Measurements from ENCODE around the gene UBTF. TPM values are rescaled to one million over a fixed set of nuclear protein-coding genes. Genes with fewer than 3 reads are reported as not detected.
"Not testable (repeated sequence)": the region's sequence is repeated elsewhere in the genome, so short reads cannot be mapped to it uniquely, and the experiment has no call there.

The UBTF gene
- total RNA-seq, 1 experiment from 2014 or later = 64.2 TPM

GRCh38 chr17:44253006-44253405 lies 33.5 kb upstream of the UBTF start:
- Histone ChIP-seq H3K27me3 (peaks cover 18% of the 10 kb centered on the region), H3K9me3 (no peaks in the 10 kb centered on the region), H3K4me3 (no peak overlapping the region), H3K36me3 (no peaks in the 10 kb centered on the region)
- no peak for DNase-seq

GRCh38 chr17:44251062-44251461 lies 31.6 kb upstream of the UBTF start:
- Histone ChIP-seq H3K9me3 (no peaks in the 10 kb centered on the region), H3K27me3 (peaks cover 18% of the 10 kb centered on the region), H3K36me3 (no peaks in the 10 kb centered on the region), H3K4me3 (no peak overlapping the region)
- DNase-seq = no peak

GRCh38 chr17:44249501-44250246 lies 30.2 kb upstream of the UBTF start:
- H3K27me3 ChIP-seq = peaks cover 6% of the 10 kb centered on the region
- no peaks in the 10 kb centered on the region for H3K36me3 ChIP-seq
- no peak for DNase-seq
- no peak overlapping the region for H3K4me3 ChIP-seq
- H3K9me3 ChIP-seq = no peaks in the 10 kb centered on the region

GRCh38 chr17:44247876-44248736 lies 28.6 kb upstream of the UBTF start:
- no peak for DNase-seq

GRCh38 chr17:44247440-44247841 lies 28.0 kb upstream of the UBTF start:
- Histone ChIP-seq H3K4me3 (no peak overlapping the region), H3K27me3 (no peaks in the 10 kb centered on the region), H3K9me3 (no peaks in the 10 kb centered on the region), H3K36me3 (no peaks in the 10 kb centered on the region)
- DNase-seq = no peak

More at GRCh38 chr17:44247876-44248736, 28.6 kb upstream of the UBTF start:
- no peaks in the 10 kb centered on the region for H3K9me3 ChIP-seq
- H3K27me3 ChIP-seq = no peaks in the 10 kb centered on the region
- H3K4me3 ChIP-seq = no peak overlapping the region
- H3K36me3 ChIP-seq = no peaks in the 10 kb centered on the region

GRCh38 chr17:44241106-44241624 lies 21.7 kb upstream of the UBTF start:
- H3K4me3 ChIP-seq = no peak overlapping the region
- no peak for DNase-seq
- H3K27me3 ChIP-seq = no peaks in the 10 kb centered on the region
- no peaks in the 10 kb centered on the region for H3K36me3 ChIP-seq
- H3K9me3 ChIP-seq = no peaks in the 10 kb centered on the region

GRCh38 chr17:44237886-44238285 lies 18.4 kb upstream of the UBTF start:
- not testable (repeated sequence) for H3K36me3 ChIP-seq, H3K9me3 ChIP-seq, H3K4me3 ChIP-seq, DNase-seq, H3K27me3 ChIP-seq

GRCh38 chr17:44236444-44236991 lies 17.0 kb upstream of the UBTF start:
- Histone ChIP-seq H3K4me3 (no peak overlapping the region), H3K27me3 (no peaks in the 10 kb centered on the region), H3K36me3 (no peaks in the 10 kb centered on the region), H3K9me3 (no peaks in the 10 kb centered on the region)
- DNase-seq = no peak

- Histone ChIP-seq H3K4me3 (no peak overlapping the region), H3K36me3 (no peaks in the 10 kb centered on the region), H3K9me3 (no peaks in the 10 kb centered on the region), H3K27me3 (no peaks in the 10 kb centered on the region)
- DNase-seq = peak; percentile 81
These were observed 16.1 kb upstream of the UBTF start for GRCh38 chr17:44235583-44235936.

GRCh38 chr17:44233582-44233981 lies 14.1 kb upstream of the UBTF start:
- Histone ChIP-seq H3K27me3 (no peaks in the 10 kb centered on the region), H3K9me3 (no peaks in the 10 kb centered on the region), H3K36me3 (no peaks in the 10 kb centered on the region), H3K4me3 (no peak overlapping the region)
- DNase-seq = peak; percentile 45

- no peaks in the 10 kb centered on the region for H3K27me3 ChIP-seq
- no peaks in the 10 kb centered on the region for H3K36me3 ChIP-seq
- no peak overlapping the region for H3K4me3 ChIP-seq
- DNase-seq = no peak
- no peaks in the 10 kb centered on the region for H3K9me3 ChIP-seq
These were observed 12.6 kb upstream of the UBTF start for GRCh38 chr17:44232061-44232460.

GRCh38 chr17:44230140-44230539 lies 10.7 kb upstream of the UBTF start:
- H3K4me3 ChIP-seq = no peak overlapping the region
- no peaks in the 10 kb centered on the region for H3K36me3 ChIP-seq
- no peak for DNase-seq
- no peaks in the 10 kb centered on the region for H3K9me3 ChIP-seq
- no peaks in the 10 kb centered on the region for H3K27me3 ChIP-seq

GRCh38 chr17:44229090-44229489 lies 9.6 kb upstream of the UBTF start:
- H3K27me3 ChIP-seq = no peaks in the 10 kb centered on the region
- no peaks in the 10 kb centered on the region for H3K9me3 ChIP-seq
- no peak for DNase-seq
- H3K36me3 ChIP-seq = no peaks in the 10 kb centered on the region
- H3K4me3 ChIP-seq = no peak overlapping the region

- no peaks in the 10 kb centered on the region for H3K27me3 ChIP-seq
- H3K9me3 ChIP-seq = no peaks in the 10 kb centered on the region
- H3K4me3 ChIP-seq = no peak overlapping the region
- peak; percentile 98 for DNase-seq
- no peaks in the 10 kb centered on the region for H3K36me3 ChIP-seq
These were observed 4.1 kb upstream of the UBTF start for GRCh38 chr17:44223541-44224071.

- H3K27me3 ChIP-seq = no peaks in the 10 kb centered on the region
- H3K4me3 ChIP-seq = peak overlapping the region; percentile 90; the same call in 1 of the 2 replicates
- H3K36me3 ChIP-seq = peaks cover 10% of the 10 kb centered on the region
- no peaks in the 10 kb centered on the region for H3K9me3 ChIP-seq
- peak; percentile 69 for DNase-seq
These were observed 2.8 kb upstream of the UBTF start for GRCh38 chr17:44222112-44222869.

GRCh38 chr17:44221862-44222111 lies 2.3 kb upstream of the UBTF start:
- Histone ChIP-seq H3K36me3 (peaks cover 15% of the 10 kb centered on the region), H3K4me3 (peak overlapping the region; percentile 90), H3K27me3 (no peaks in the 10 kb centered on the region), H3K9me3 (no peaks in the 10 kb centered on the region)
- no peak for DNase-seq

All from MG63 (cell line).